Cerebellar nuclear complex (tissue), 1 donor: ENCODE results near the gene SPHK2.
A peak's percentile ranks its signal among the peaks of the same experiment; 100 is the strongest.
"Not testable (repeated sequence)": the region's sequence is repeated elsewhere in the genome, so short reads cannot be mapped to it uniquely, and the experiment has no call there.

ENCODE experiments used
- DNase-seq, 2 experiments: peaks; one replicate each; lab custom pipeline; 2025; lab: John Stamatoyannopoulos, UW

SPHK2 gene

GRCh38 chr19:48624791-48625723 lies 5.8 kb downstream of the SPHK2 start:
- DNase-seq: no peak

GRCh38 chr19:48625891-48626327 lies 6.6 kb downstream of the SPHK2 start:
- DNase-seq: no peak

- DNase-seq: no peak
These were observed 8.0 kb downstream of the SPHK2 start for GRCh38 chr19:48627201-48627864.

- no peak for DNase-seq
These were observed 8.6 kb downstream of the SPHK2 start for GRCh38 chr19:48627865-48628314.

GRCh38 chr19:48628486-48629296 lies 9.4 kb downstream of the SPHK2 start:
- no peak for DNase-seq

GRCh38 chr19:48629297-48629598 lies 9.9 kb downstream of the SPHK2 start:
- DNase-seq: no peak

- peak in 1 of 2 experiments; percentile 15 for DNase-seq
These were observed 10.4 kb downstream of the SPHK2 start for GRCh38 chr19:48629599-48630295.

GRCh38 chr19:48630296-48631063 lies 11.2 kb downstream of the SPHK2 start:
- DNase-seq: no peak

- DNase-seq: no peak
These were observed 11.9 kb downstream of the SPHK2 start for GRCh38 chr19:48631225-48631624.

GRCh38 chr19:48632286-48632685 lies 13.0 kb downstream of the SPHK2 start:
- not testable (repeated sequence) for DNase-seq

- DNase-seq: no peak
These were observed 13.4 kb downstream of the SPHK2 start for GRCh38 chr19:48632692-48633147.

- no peak for DNase-seq
These were observed 14.1 kb downstream of the SPHK2 start for GRCh38 chr19:48633148-48634035.

- no peak for DNase-seq
These were observed 14.7 kb downstream of the SPHK2 start for GRCh38 chr19:48634036-48634342.

GRCh38 chr19:48634424-48635262 lies 15.3 kb downstream of the SPHK2 start:
- DNase-seq: peak; percentile 84 to 86

GRCh38 chr19:48635263-48635965 lies 16.1 kb downstream of the SPHK2 start:
- no peak for DNase-seq

- no peak for DNase-seq
These were observed 16.9 kb downstream of the SPHK2 start for GRCh38 chr19:48635966-48636858.

GRCh38 chr19:48636859-48637448 lies 17.6 kb downstream of the SPHK2 start, which contains the start of gene DBP:
DBP (minus strand) TSS chr19:48637379; CDS start chr19:48636994, 385 bp downstream.
- no peak for DNase-seq
